Measurements from ENCODE around the gene PITPNB.

The PITPNB gene

DNA sequence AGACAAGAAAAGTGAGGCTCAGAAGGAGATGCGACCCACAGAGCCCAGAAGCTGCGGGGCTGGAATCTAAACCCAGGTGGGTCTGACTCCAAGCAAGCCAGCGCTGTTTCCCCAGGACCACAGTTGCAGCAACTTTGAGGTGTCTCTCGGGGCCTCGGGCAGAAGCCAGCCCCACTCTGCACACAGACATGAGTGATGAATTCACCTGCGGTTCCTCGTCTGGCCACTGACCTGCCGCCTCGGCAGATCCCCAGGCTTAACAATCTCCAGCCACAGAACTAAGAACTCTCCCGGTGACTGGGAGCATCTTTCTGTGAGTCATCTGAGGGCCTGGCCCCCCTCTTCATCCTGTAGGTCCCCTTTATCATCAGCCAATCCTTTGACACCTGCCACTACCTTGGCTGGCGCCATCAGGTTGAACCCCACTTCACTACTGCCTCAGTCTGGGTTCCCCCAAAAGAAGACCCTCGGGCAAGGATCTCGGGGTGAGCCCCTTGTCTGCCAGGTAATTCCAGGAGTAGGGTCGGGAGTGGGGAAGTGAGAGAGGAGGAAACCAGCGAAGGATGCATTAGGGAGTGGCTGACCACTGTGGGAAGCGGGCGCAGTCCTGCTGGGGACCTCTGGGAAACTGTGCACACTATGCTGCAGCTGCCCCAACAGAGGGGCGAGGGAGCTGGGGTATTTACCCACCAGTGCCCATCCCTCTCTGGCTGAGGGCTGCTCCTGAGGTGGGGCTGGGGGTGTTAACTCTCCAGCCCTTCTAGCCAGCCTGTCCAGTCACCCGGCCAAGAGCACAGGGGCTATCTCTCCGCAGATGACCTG lies 84.5 kb downstream of the PITPNB start:
- no peak for DNase-seq (ENCODE audit: low read depth)

DNA sequence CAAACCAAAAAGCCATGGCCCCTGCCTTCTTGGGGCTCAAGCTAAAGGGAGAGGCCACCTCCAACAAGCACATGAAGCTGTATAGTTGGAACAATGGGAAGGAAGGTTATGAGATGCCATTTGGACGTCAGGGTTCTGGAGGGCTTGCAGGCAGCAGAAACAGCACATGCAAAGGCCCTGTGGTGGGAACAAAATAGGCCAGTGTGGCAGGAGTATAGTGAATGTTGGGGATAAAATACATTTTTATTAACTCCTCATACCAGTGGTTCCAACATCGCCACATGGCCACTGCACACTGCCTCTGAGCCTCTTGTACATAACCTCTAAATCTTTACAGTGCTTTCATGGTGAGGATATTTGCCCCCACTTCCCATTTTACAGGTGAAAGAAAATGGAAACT lies 85.3 kb downstream of the PITPNB start:
- no peak for DNase-seq (ENCODE audit: low read depth)

- no peak for DNase-seq (ENCODE audit: low read depth)
These were observed 86.5 kb downstream of the PITPNB start for GRCh38 chr22:27832606-27833005.

- no peak for DNase-seq (ENCODE audit: low read depth)
These were observed 89.4 kb downstream of the PITPNB start for GRCh38 chr22:27829620-27830019.

GRCh38 chr22:27827604-27828587 lies 91.2 kb downstream of the PITPNB start:
- DNase-seq (ENCODE audit: low read depth), result no peak

- no peak for DNase-seq (ENCODE audit: low read depth)
These were observed 93.9 kb downstream of the PITPNB start for GRCh38 chr22:27825174-27825573.

DNA sequence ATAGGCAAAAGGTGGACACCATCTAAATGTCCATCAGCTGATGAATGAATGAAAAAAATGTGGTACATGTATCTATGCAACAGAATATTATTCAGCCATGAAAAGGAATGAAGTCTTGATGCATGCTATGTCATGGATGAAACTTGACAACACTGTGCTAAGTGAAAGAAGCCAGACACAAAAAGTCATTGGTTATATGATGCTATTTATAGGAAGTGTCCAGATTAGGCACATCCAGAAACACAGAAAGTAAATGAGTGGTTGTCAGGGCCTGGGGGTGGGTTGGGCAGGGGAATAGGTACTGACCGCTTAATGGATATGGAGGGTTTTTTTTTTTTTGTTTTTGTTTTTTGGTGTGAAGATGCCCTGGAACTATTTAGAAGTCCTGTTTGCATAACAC lies 95.8 kb downstream of the PITPNB start:
- no peak for DNase-seq (ENCODE audit: low read depth)

DNA sequence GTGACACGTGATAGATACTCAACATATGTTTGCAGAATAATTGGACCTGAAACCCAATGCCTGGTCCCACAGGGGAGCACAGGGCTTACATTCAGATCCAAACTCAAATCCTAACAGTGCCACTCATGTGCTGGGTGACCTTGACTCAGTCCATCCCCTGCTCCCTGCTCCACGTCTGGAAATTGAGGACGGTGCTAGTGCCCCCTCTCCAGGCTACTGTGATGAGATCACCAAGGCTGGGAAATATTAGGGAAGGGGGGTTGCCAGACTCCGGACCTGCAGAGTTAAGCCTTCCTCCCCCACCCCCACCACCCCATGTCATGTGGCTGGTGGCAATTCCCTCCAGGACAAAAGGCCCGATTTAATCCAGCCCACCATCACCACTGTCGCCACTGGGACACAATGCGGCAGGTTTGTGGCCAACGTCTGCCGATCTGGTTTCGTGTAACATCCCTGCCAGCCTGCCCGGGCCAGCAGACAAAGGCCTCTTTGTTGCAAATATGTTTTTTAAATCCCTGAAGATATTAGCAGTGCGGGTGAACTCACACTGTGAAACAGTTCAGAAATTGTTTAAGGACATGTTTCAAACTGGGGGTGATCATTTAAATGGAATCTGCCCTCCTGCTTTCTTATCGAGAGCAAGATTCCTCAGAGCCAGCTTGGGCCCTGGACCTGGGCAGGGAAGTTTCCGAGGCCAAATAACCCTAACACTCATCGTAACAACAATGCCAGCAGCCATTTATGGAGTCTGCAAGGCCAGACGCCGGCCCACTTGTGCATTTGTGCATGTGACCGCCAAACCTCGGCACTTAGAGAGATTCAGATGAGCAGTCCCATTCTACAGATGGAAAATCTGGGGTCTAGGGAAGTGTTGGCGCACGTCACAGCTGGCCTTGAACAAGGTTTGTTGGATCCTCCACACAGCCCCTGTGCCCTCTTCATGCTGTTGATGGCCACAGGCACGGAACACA lies 97.9 kb downstream of the PITPNB start:
- DNase-seq (ENCODE audit: low read depth), result no peak

DNA sequence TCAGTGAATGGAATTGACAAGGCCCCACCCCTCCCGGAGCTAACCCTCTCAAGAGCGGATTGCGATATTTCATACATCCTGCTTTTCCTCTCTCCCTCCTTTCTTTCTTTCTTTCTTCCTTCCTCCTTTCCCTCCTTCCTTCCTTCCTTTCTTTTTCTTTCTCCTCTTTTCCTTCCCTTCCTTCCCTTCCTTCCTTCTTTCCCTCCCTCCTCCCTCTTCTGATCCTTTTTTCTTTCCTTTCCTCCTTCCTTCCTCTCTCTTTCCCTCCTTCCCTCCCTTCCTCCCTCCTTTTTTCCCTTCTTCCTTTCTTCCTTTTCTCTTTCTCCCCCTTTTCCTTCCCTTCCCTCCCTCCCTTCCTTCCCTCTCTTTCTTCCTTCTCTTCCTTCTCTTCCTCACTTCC lies 102.5 kb downstream of the PITPNB start:
- no peak for DNase-seq (ENCODE audit: low read depth)

DNA sequence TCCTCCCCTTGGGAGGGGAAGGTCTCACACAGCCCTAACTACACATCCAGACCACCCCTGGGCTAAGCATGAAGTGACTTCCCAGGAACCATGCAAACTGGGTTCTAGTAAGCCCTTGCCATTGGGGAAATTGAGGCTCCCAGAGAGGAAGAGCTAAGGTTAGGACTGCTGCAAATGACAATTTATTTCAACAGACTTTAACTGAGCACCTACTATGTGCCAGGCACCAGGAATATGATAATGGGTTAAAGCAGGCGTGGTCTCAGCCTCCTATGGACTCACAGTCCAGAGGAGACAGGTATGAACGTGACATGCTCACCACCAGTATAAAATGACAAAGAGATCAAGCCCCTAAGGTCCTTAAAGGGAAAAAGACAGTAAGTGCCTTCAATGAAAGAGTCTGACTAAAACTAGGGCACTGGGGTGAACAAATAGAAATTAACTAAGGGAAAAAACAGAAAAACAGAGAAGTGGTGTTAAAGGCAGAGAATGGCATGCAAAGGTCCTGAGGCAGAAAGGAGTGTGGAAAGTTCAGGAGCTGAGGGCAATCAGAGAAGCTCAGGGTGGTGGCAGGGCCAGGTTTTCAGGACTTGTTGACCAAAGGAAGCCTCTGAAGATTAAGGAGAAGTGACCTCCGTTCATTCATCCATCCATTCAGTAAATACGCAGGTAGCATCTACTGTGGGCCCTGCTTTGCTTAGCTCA lies 103.1 kb downstream of the PITPNB start:
- DNase-seq (ENCODE audit: low read depth), result no peak

DNA sequence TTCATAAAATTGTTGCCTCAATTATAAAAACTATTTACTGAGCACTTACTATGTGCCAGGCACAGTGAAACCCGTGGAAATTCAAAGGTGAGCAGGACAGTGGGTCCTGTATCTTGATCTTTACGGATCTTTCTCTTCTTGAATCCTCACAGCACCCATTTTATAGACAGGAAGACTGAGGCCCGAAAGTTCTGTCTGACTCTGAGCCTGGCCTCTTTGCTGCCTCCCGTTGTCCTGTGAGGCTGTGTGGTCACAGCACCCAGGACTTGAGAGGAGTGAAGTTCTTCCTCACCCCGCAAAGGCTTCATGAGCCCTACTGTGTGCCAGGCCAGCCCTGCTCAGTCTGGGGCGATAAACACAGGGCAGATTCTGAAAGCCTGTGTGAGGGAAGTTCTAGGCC lies 104.1 kb downstream of the PITPNB start:
- DNase-seq (ENCODE audit: low read depth), result no peak

DNA sequence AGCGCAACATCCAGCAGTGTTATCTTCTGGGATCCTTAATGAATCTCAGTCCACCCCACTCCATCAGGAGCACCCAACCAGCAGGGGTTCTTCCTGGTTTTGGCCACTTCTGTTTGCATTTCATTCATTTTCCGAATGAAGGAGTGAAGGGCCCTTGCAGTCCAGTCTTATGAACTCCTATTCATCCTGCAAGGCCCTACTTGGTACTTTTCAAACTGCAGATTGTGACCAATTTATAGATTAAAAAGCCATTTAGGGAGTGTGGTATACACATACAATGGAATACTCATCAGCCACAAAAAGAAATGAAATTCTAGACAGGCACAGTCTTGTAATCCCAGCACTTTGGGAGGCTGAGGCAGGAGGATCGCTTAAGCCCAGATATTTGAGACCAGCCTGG lies 107.3 kb downstream of the PITPNB start:
- no peak for DNase-seq (ENCODE audit: low read depth)

- no peak for DNase-seq (ENCODE audit: low read depth)
These were observed 108.4 kb downstream of the PITPNB start for GRCh38 chr22:27810609-27811151.

DNA sequence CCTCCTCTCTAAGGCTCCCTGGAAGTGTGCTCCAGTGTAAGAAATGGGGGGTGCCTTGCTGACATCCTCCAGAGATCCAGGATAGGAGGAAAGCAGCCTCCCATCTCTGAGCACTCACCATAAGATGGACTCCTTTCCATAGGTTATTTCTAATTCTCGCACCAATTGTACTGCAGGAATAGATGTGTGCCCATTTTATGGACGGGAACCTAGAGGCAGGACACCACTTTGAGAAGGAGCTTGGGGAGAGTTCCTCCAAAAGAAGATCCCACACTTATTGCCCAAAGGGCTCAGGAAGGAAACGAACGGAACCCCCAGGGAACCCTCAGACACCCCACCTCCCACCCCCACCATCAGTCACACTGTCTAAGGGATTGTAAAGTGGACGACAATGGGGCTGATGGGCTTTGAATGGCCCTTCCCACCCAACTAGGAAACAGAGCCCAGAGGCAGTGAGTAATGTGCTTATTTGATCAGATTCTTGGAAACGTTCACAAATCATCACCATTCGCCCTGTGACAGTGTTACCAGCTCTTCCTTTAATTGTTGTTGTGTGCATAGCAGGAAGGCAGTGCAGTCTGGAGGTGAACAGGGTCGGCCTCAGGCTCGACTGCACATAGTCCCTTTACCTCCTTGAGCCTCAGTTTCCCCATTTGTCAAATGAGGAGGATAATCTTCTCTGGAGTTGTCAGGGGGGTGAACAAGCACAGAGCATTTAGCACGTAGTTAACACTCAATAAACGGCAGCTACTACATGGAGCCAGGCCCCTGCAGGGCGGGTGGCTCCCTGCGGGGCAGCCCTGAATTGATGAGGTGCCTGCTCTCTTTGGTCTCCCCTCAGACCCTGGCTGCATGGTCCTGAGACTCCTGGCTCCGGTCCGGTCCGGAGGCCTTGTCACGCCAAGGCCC lies 109.1 kb downstream of the PITPNB start:
- DNase-seq (ENCODE audit: low read depth), result no peak

DNA sequence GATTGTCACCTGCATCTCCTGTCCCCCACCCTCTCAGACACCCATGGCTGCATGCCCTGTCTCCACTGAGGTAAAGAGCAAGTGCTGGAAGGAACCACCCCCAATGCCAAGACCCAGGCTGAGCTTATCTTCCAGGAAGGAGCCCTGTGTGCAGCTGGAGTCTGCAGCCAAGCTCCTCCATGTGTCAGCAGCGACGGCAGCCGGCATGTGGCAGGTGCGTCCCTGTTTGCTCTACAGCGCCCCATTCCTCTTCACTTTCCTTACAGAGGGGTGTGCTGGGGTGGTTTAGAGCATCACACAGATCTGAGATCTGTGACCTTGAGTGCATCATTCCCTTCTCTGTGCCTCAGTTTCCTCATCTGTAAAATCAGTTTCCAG lies 109.8 kb downstream of the PITPNB start:
- no peak for DNase-seq (ENCODE audit: low read depth)

DNA sequence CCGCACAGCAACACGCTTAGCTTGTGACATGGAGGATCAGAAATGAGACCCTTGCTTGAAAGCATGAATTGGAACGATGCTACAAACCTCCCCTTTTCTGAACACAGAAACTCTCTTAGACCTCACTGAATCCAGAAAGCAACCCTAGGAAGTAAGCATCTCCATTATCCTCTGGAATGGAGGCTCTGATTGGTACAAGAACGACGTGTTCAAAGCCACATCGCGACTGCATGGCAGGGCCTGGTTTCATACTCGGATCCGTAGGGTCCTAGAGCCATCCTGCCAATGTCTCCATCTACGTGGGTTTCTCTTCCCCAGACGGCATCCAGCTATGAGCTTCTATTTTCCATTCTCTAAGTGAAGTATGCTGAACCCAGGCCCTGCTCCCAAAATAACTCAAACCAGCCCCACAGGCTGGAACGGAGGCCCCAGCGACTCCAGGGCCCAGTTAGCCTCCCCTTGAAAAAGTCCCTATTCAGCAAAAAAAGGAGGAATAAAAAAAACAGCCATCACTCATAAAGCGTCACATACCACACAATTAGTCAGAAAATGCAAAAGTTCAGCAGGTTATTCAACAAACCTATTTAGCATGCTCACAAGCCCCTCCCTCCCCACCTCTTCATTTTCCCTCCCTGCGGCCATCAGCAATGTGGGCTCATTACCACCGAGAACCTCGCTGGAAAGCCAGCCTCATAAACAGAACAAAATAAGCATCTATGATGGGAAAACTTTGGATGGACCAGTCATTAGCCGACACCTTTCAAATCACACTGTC lies 110.4 kb downstream of the PITPNB start:
- no peak for DNase-seq (ENCODE audit: low read depth)

- no peak for DNase-seq (ENCODE audit: low read depth)
These were observed 113.2 kb downstream of the PITPNB start for GRCh38 chr22:27805841-27806240.

DNA sequence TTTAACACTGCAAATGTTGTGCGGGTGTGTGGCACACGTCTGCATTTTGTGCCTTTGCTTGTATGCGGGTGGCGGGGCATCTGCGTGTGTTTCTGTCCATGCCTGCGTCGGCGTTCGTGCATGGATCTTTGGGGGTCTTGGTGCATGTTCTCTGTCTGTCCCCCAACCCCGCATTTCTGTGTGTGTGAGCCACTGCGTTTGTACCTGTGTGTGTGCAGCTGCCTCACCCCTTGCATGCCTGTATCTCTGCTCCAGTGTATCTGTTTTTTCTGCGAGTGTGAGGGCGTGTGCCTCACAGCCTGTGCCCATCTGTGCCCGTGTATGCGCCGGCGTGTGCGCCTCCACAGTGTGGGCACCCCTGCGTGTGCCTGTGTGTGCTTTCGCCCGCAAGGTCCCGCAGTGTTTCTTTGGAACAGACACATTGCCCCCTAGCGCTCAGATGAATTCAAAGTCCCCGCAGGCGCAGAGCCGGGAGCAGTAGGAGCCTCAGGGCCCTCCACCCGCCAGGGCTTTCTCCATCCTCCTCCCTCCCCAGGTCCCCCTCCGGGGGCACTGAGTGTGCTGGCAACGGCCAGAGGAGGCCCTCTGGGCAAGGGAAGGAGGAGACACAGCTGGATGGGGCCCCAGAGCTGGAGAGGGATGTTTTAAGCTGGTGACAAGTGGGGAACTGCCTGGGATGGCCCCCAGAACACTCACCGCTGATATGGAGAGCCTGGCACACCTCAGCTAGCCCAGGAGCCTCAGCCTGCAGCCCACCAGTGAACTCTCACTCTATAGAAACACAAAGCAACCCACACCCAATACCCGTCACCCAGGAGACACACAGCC lies 114.4 kb downstream of the PITPNB start:
- DNase-seq (ENCODE audit: low read depth), result peak; percentile 31

All from T follicular helper cell (primary cell).